Right atrium auricular region (tissue), 2 donors: ENCODE measurements around the gene PTPRC. TPM values are rescaled to one million over a fixed set of nuclear protein-coding genes. Genes with fewer than 3 reads are reported as not detected.

Experiments
- DNase-seq: peaks from one replicate; pipeline ENCODE4 v3.0.0-alpha.2; 2019; ENCODE audit warnings: low spot score
- H3K27ac ChIP-seq, 2 donors: fragments of 200-600 bp; sonication (generic); 1 replicate in 1 of 2; 2 replicates in 1 of 2; pipeline ENCODE4 v1.5.1; 2016 to 2019
- H3K27me3 ChIP-seq, 2 donors: fragments of 200-600 bp; sonication (generic); one replicate each; pipeline versions ENCODE4 v1.5.1 to v1.6.0; 2017 to 2019
- H3K36me3 ChIP-seq: fragments of 200-600 bp; sonication (generic); one replicate; pipeline ENCODE4 v1.5.1; 2016
- H3K4me1 ChIP-seq, 2 donors: fragments of 200-600 bp; sonication (generic); one replicate each; pipeline versions ENCODE4 v1.5.1 to v1.6.0; 2017 to 2019
- H3K4me3 ChIP-seq, 2 donors: fragments of 200-600 bp; sonication (generic); 1 replicate in 1 of 2; 2 replicates in 1 of 2; pipeline ENCODE4 v1.5.1; 2017 to 2019; ENCODE audit warnings: mild to moderate bottlenecking in 1 of 2, moderate library complexity in 1 of 2
- H3K9me3 ChIP-seq, 2 donors: fragments of 200-600 bp; sonication (generic); one replicate each; pipeline ENCODE4 v1.5.1; 2019
- CTCF ChIP-seq, 2 donors: fragments of 200-600 bp; sonication (generic); IDR thresholded peaks; one replicate each; pipeline ENCODE4 v1.5.1; 2019; ENCODE audit warnings: antibody characterized with exemption in 2 of 2
- total RNA-seq, 2 donors: library from RNA; depleted of rRNA; stranded (reverse); fragments of >200 nt; gene quantifications; one replicate each; pipeline ENCODE4 v1.1.0, GENCODE V29; 2016

Gene PTPRC
- total RNA-seq, 2 donors from 2014 or later, result 5.5 to 10.1 TPM

DNA sequence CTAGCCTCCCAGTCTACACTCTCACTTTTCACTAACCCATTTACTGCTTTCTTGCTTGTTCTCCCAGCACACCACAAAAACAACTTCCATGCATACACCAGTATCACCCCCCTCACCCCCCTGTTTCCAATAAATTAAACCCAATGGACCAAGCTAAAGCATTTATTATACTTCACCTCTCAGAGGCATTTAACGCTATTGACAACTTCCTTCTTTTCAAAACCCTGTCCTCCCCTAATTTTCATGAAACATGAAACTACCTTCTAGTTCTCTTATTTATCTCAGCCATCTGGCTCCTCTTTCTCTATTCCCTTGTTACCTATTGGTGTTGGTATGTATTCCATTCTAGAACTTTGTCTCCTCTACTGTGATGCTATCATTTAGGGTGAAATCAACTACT, 32.3 kb downstream of the PTPRC start:
- H3K27me3 ChIP-seq, result no peaks in the 10 kb centered on the region
- H3K36me3 ChIP-seq, result no peaks in the 10 kb centered on the region
- no peaks in the 10 kb centered on the region for H3K9me3 ChIP-seq
- no peak for DNase-seq
- H3K4me1 ChIP-seq, result peaks cover 0 to 5% of the 10 kb centered on the region in 2 donors
- no peak overlapping the region for H3K4me3 ChIP-seq
- H3K27ac ChIP-seq, result no peak overlapping the region
- TF ChIP-seq CTCF (IDR thresholded peaks at IDR 0.05), result no peak

DNA sequence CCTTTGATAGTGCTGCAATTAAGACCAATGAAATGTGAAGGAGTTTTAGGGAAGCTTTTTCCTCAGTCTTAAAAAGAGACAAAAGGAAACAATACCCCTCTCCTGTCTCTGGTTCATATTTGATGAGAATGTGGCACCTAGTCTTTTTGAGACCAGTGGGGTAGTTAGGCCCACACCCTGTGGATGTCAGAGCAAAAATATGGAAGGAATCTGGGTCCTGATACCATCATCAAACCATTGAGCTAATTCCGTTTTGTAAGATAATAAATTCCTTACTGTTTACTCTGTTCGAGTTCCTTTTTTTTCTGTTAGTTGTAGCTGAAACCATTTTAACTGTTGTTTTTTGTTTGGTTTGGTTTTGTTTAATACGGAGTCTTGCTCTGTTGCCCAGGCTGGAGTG, 33.3 kb downstream of the PTPRC start:
- H3K27me3 ChIP-seq, result no peaks in the 10 kb centered on the region
- TF ChIP-seq CTCF (IDR thresholded peaks at IDR 0.05), result no peak
- peaks cover 0 to 5% of the 10 kb centered on the region in 2 donors for H3K4me1 ChIP-seq
- H3K27ac ChIP-seq, result no peak overlapping the region
- H3K36me3 ChIP-seq, result no peaks in the 10 kb centered on the region
- DNase-seq, result no peak
- H3K4me3 ChIP-seq, result no peak overlapping the region
- no peaks in the 10 kb centered on the region for H3K9me3 ChIP-seq

- Histone ChIP-seq H3K27ac (no peak overlapping the region), H3K36me3 (no peaks in the 10 kb centered on the region), H3K9me3 (no peaks in the 10 kb centered on the region), H3K4me1 (peaks cover 0 to 2% of the 10 kb centered on the region in 2 donors), H3K4me3 (no peak overlapping the region), H3K27me3 (no peaks in the 10 kb centered on the region)
- DNase-seq, result no peak
- no peak for TF ChIP-seq CTCF (IDR thresholded peaks at IDR 0.05)
Measured at GRCh38 chr1:198674009-198674408, 35.2 kb downstream of the PTPRC start.

DNA sequence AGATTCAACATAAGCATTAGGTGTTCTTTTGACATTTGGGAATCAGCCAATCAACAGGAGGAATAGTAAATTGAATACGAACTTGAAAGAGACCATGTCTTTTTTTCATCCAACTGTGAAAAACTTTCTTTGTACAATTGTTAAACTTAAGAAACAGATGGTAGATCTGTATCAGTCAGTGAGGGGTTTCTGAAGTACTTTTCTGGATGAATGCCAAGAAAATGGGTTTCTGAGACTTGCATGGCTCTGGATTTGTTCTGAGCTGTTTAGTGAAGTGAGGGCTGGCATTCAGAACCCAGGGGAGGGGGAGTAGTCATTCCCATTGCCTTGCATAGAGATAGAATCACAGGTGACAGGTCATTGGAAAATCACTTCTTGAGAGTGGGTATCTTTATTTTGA, 37.4 kb downstream of the PTPRC start:
- H3K4me3 ChIP-seq, result no peak overlapping the region
- H3K4me1 ChIP-seq, result no peaks in the 10 kb centered on the region
- TF ChIP-seq CTCF (IDR thresholded peaks at IDR 0.05), result no peak
- H3K27me3 ChIP-seq, result no peaks in the 10 kb centered on the region
- no peak for DNase-seq
- no peaks in the 10 kb centered on the region for H3K36me3 ChIP-seq
- H3K27ac ChIP-seq, result no peak overlapping the region
- no peaks in the 10 kb centered on the region for H3K9me3 ChIP-seq

- Histone ChIP-seq H3K27me3 (no peaks in the 10 kb centered on the region), H3K36me3 (no peaks in the 10 kb centered on the region), H3K9me3 (no peaks in the 10 kb centered on the region), H3K4me3 (no peak overlapping the region), H3K27ac (no peak overlapping the region), H3K4me1 (no peaks in the 10 kb centered on the region)
- no peak for TF ChIP-seq CTCF (IDR thresholded peaks at IDR 0.05)
- DNase-seq, result no peak
Measured at GRCh38 chr1:198677027-198677426, 38.2 kb downstream of the PTPRC start.

DNA sequence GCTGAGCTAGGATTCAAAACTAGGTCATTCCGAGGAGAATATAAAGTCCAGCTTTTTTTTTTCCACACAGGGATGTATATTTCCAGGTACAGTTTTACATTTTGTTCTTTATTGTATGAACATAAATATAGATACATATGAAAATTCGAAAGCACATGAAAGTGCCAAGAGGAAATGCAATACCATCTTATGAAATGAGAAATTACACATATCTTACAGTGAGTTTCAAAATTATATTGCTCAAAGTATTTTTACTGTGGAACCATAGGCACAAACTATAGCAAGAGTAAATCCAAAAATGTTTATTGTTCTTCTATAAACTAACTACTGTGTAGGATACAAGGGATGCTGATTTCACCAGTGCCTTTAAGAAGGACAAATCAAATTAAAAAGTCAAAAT, 39.0 kb downstream of the PTPRC start:
- no peak for DNase-seq
- H3K4me3 ChIP-seq, result no peak overlapping the region
- no peak overlapping the region for H3K27ac ChIP-seq
- H3K27me3 ChIP-seq, result no peaks in the 10 kb centered on the region
- no peaks in the 10 kb centered on the region for H3K36me3 ChIP-seq
- no peak for TF ChIP-seq CTCF (IDR thresholded peaks at IDR 0.05)
- H3K4me1 ChIP-seq, result no peaks in the 10 kb centered on the region
- H3K9me3 ChIP-seq, result no peaks in the 10 kb centered on the region
